ENCODE results near the gene SMIM35. TPM values are rescaled to one million over a fixed set of nuclear protein-coding genes. Genes with fewer than 3 reads are reported as not detected.
"Not testable (repeated sequence)": the region's sequence is repeated elsewhere in the genome, so short reads cannot be mapped to it uniquely, and the experiment has no call there.

Gene SMIM35
- total and polyA plus RNA-seq, 2 of the 4 experiments (the other 2 are of a cell fraction): not detected

- H2AK5ac ChIP-seq (ENCODE audit: low read depth, low read length): no peak overlapping the region
- no peak overlapping the region for H3K4ac ChIP-seq (ENCODE audit: low read depth, low read length)
- TF ChIP-seq USF2 (IDR thresholded peaks at IDR 0.05; ENCODE audit: low read depth, low read length) (no peak), MAZ (IDR thresholded peaks at IDR 0.05; ENCODE audit: borderline replicate concordance, low read depth, low read length) (no peak), RAD21 (IDR thresholded peaks at IDR 0.05; ENCODE audit: low read length) (no peak)
- no peak overlapping the region for H2AFZ ChIP-seq (replicated peaks; ENCODE audit: low read length, poor library complexity)
- H3K27ac ChIP-seq (ENCODE audit: insufficient read depth, low read length): no peak overlapping the region
- no peak overlapping the region for H3K4me2 ChIP-seq (ENCODE audit: low read depth, low read length)
- no peaks in the 10 kb centered on the region for H3K79me1 ChIP-seq (ENCODE audit: low read depth in 1 of 2, low read length in 2 of 2)
- BruUV-seq (replicated peaks): no TSS peak
- H3K4me3 ChIP-seq (ENCODE audit: insufficient read depth, low read depth, low read length): no peak overlapping the region
- CTCF ChIA-PET: no interaction called here
- DNase-seq (no peak), ATAC-seq (ENCODE audit: low read depth) (no peak)
- intact Hi-C loops (cut with micrococcal nuclease): no loop called here
- WGBS, 2 experiments (ENCODE audit: extremely low coverage in 2 of 2, insufficient read length in 1 of 2): 55% methylated on average over 2 of the region's 4 CpGs; no CpG with 5 or more reads in 1 of the 2 experiments
- H3K14ac ChIP-seq (replicated peaks; ENCODE audit: low read depth, low read length): no peak overlapping the region
- no peak overlapping the region for H3K9ac ChIP-seq (ENCODE audit: low read depth, low read length)
- POLR2A ChIA-PET (ENCODE audit: unreplicated experiment): no interaction called here
- no peak overlapping the region for H2BK20ac ChIP-seq (ENCODE audit: low read depth, low read length)
- no peak overlapping the region for H2AK9ac ChIP-seq (replicated peaks; ENCODE audit: low read depth, low read length, poor library complexity)
- H3K18ac ChIP-seq (ENCODE audit: low read depth, low read length): no peak overlapping the region
- H4K5ac ChIP-seq (ENCODE audit: low read depth, low read length): no peak overlapping the region
- no peak overlapping the region for H3K56ac ChIP-seq (ENCODE audit: extremely low read depth, insufficient read depth, low read length)
- no peaks in the 10 kb centered on the region for H3K36me3 ChIP-seq (ENCODE audit: control insufficient read depth, insufficient read depth, low read length)
- no peaks in the 10 kb centered on the region for H3K9me3 ChIP-seq (ENCODE audit: control insufficient read depth, insufficient read depth, low read length)
- no peaks in the 10 kb centered on the region for H3K4me1 ChIP-seq (ENCODE audit: control insufficient read depth, insufficient read depth, low read length)
- no peaks in the 10 kb centered on the region for H3K9me1 ChIP-seq (ENCODE audit: insufficient read depth, low read length)
- H4K91ac ChIP-seq (ENCODE audit: insufficient read depth, low read depth, low read length): no peak overlapping the region
- no peak overlapping the region for H2BK15ac ChIP-seq (ENCODE audit: low read depth, low read length)
- H4K8ac ChIP-seq (ENCODE audit: low read depth in 2 of 2, low read length in 2 of 2): no peak overlapping the region
- H2BK120ac ChIP-seq (ENCODE audit: low read depth, low read length): no peak overlapping the region
- no peak overlapping the region for H3K23ac ChIP-seq (ENCODE audit: low read depth, low read length)
- no peak overlapping the region for H2BK5ac ChIP-seq (ENCODE audit: low read depth, low read length, poor library complexity, severe bottlenecking)
- in situ Hi-C loops (cut with MboI; ENCODE audit: low sequenced_read_pairs): no loop called here
- dilution Hi-C loops (cut with HindIII; ENCODE audit: low sequenced_read_pairs, unreplicated experiment): no loop called here
- no peaks in the 10 kb centered on the region for H3K27me3 ChIP-seq (ENCODE audit: control insufficient read depth, insufficient read depth, low read length)
- H4K20me1 ChIP-seq (ENCODE audit: insufficient read depth, low read length): no peaks in the 10 kb centered on the region
These were observed 78.4 kb downstream of the SMIM35 start for GRCh38 chr11:118008271-118008911.

- H4K20me1 ChIP-seq (ENCODE audit: insufficient read depth, low read length); intact Hi-C loops (cut with micrococcal nuclease); H3K56ac ChIP-seq (ENCODE audit: extremely low read depth, insufficient read depth, low read length); H3K9ac ChIP-seq (ENCODE audit: low read depth, low read length); H2AFZ ChIP-seq (replicated peaks; ENCODE audit: low read length, poor library complexity); H2BK20ac ChIP-seq (ENCODE audit: low read depth, low read length); H2AK5ac ChIP-seq (ENCODE audit: low read depth, low read length); H3K4me1 ChIP-seq (ENCODE audit: control insufficient read depth, insufficient read depth, low read length); H2BK15ac ChIP-seq (ENCODE audit: low read depth, low read length); H4K91ac ChIP-seq (ENCODE audit: insufficient read depth, low read depth, low read length); H3K27ac ChIP-seq (ENCODE audit: insufficient read depth, low read length); H3K27me3 ChIP-seq (ENCODE audit: control insufficient read depth, insufficient read depth, low read length); POLR2A ChIA-PET (ENCODE audit: unreplicated experiment); H3K36me3 ChIP-seq (ENCODE audit: control insufficient read depth, insufficient read depth, low read length); ATAC-seq (ENCODE audit: low read depth); H2BK120ac ChIP-seq (ENCODE audit: low read depth, low read length); in situ Hi-C loops (cut with MboI; ENCODE audit: low sequenced_read_pairs); CTCF ChIA-PET; H3K18ac ChIP-seq (ENCODE audit: low read depth, low read length); H3K4ac ChIP-seq (ENCODE audit: low read depth, low read length); H3K9me1 ChIP-seq (ENCODE audit: insufficient read depth, low read length); H3K23ac ChIP-seq (ENCODE audit: low read depth, low read length); H2BK5ac ChIP-seq (ENCODE audit: low read depth, low read length, poor library complexity, severe bottlenecking); H3K9me3 ChIP-seq (ENCODE audit: control insufficient read depth, insufficient read depth, low read length); H4K5ac ChIP-seq (ENCODE audit: low read depth, low read length); H2AK9ac ChIP-seq (replicated peaks; ENCODE audit: low read depth, low read length, poor library complexity); H3K4me3 ChIP-seq (ENCODE audit: insufficient read depth, low read depth, low read length); H3K79me1 ChIP-seq (ENCODE audit: low read depth in 1 of 2, low read length in 2 of 2); dilution Hi-C loops (cut with HindIII; ENCODE audit: low sequenced_read_pairs, unreplicated experiment); H4K8ac ChIP-seq (ENCODE audit: low read depth in 2 of 2, low read length in 2 of 2); H3K14ac ChIP-seq (replicated peaks; ENCODE audit: low read depth, low read length); DNase-seq; H3K4me2 ChIP-seq (ENCODE audit: low read depth, low read length); BruUV-seq (replicated peaks): not testable (repeated sequence)
- 70% methylated on average over 3 of the region's 11 CpGs; no CpG with 5 or more reads in 1 of the 2 experiments for WGBS, 2 experiments (ENCODE audit: extremely low coverage in 2 of 2, insufficient read length in 1 of 2)
These were observed 79.0 kb downstream of the SMIM35 start for GRCh38 chr11:118007563-118008270.
